MM.1S (cell line): ENCODE data around the gene ADAMTS12.

Experiments used
- CTCF ChIP-seq: fragments of 300-600 bp; sonication (generic); IDR thresholded peaks from 2 replicates; pipeline ENCODE4 v1.5.1; 2016; ENCODE audit warnings: antibody characterized with exemption, low read length, mixed read lengths
- EZH2 ChIP-seq: fragments of 300-600 bp; sonication (generic); optimal IDR thresholded peaks from 2 replicates; pipeline ENCODE3; 2017; ENCODE audit warnings: low read depth, mild to moderate bottlenecking, antibody characterized with exemption, low read length, mixed read lengths

- TF ChIP-seq CTCF (no peak), EZH2 (no peak)
These were observed 136.6 kb downstream of the ADAMTS12 start for GRCh38 chr5:33755231-33755630.
